ENCODE results near the gene NKRF. TPM values are rescaled to one million over a fixed set of nuclear protein-coding genes. Genes with fewer than 3 reads are reported as not detected.

The NKRF gene
- total and polyA plus RNA-seq, 2 of the 8 experiments (the other 6 are each of a cell fraction or from before 2014, with no cell fraction given), result 3.8 to 11.4 TPM

DNA sequence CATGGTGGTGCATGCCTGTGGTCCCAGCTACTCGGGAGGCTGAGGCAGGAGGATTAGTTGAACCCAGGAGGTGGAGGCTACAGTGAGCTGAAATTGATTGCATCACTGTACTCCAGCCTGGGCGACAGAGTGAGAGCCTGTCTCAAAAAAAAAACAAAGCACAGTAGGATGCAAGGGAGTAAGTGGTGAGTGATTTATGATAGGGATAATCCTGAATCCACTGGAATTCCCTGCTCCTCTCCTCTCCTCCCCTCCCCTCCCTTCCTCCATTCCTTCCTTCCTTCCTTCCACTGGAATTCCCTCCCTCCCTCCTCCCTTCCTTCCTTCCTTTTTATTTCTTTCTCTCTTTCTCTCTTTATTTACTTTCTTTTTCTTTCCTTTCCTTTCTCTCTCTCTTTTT lies 40.9 kb upstream of the NKRF start:
- Histone ChIP-seq H2BK15ac (ENCODE audit: low read length) (no peak overlapping the region), H3K9ac (replicated peaks in 1 of 4; ENCODE audit: extremely low read depth in 1 of 4, low read depth in 3 of 4, low read length in 3 of 4) (no peak overlapping the region), H3K9me3 (ENCODE audit: insufficient read depth in 2 of 2, low read depth in 1 of 2, low read length in 1 of 2) (no peaks in the 10 kb centered on the region), H3K4me2 (ENCODE audit: insufficient read depth in 1 of 2, low read depth in 2 of 2, low read length in 2 of 2) (no peak overlapping the region), H2AK5ac (ENCODE audit: low read depth, low read length) (no peak overlapping the region), H4K5ac (ENCODE audit: insufficient read length, low read depth, low read length) (no peak overlapping the region), H3K79me1 (ENCODE audit: low read depth, low read length) (no peaks in the 10 kb centered on the region), H4K20me1 (replicated peaks in 1 of 2; ENCODE audit: control insufficient read depth in 1 of 2, insufficient read depth in 2 of 2, low read length in 2 of 2) (no peaks in the 10 kb centered on the region), H4K91ac (replicated peaks; ENCODE audit: insufficient read length, low read length) (no peak overlapping the region), H2BK20ac (ENCODE audit: low read length) (no peak overlapping the region), H2BK5ac (ENCODE audit: low read depth, low read length) (no peak overlapping the region), H3K36me3 (ENCODE audit: control insufficient read depth in 2 of 4, insufficient read depth in 4 of 4, low read length in 3 of 4) (0 out of 8 replicates have a peak, but pooled peaks cover 0 to 3% (median 0%) of the 10 kb centered on the region in 4 experiments), H2BK120ac (replicated peaks; ENCODE audit: low read depth, low read length) (no peak overlapping the region), H3K56ac (replicated peaks; ENCODE audit: insufficient read length, low read depth, low read length) (no peak overlapping the region), H3K23ac (ENCODE audit: insufficient read length) (no peak overlapping the region), H3K18ac (ENCODE audit: extremely low read depth, low read length) (no peak overlapping the region), H3K4ac (replicated peaks; ENCODE audit: insufficient read length, low read depth, low read length) (no peak overlapping the region), H3K4me1 (replicated peaks in 1 of 4; ENCODE audit: control insufficient read depth in 3 of 4, insufficient read depth in 4 of 4, low read length in 3 of 4) (no peaks in the 10 kb centered on the region), H2AFZ (ENCODE audit: low read length) (no peak overlapping the region), H3K27ac (ENCODE audit: low read depth, low read length) (no peak overlapping the region), H3K79me2 (ENCODE audit: control insufficient read depth in 1 of 2, insufficient read depth in 2 of 2, low read length in 2 of 2) (no peaks in the 10 kb centered on the region), H3K14ac (ENCODE audit: insufficient read length) (no peak overlapping the region), H2BK12ac (ENCODE audit: low read depth, low read length) (no peak overlapping the region), H3K27me3 (replicated peaks in 1 of 4; ENCODE audit: control insufficient read depth in 3 of 4, extremely low read depth in 1 of 4, insufficient read depth in 3 of 4, low read length in 3 of 4) (no peaks in the 10 kb centered on the region), H3K4me3 (ENCODE audit: extremely low read depth in 1 of 4, insufficient read depth in 2 of 4, low read depth in 3 of 4, low read length in 4 of 4) (no peak overlapping the region), H4K8ac (ENCODE audit: extremely low read depth, insufficient read depth, low read length) (no peak overlapping the region), H3K23me2 (ENCODE audit: low read depth, low read length) (no peaks in the 10 kb centered on the region)
- ChIA-PET CTCF (ENCODE audit: partially characterized antibody) (no interaction called here), POLR2A (ENCODE audit: partially characterized antibody) (no interaction called here)
- DNase-seq (ENCODE audit: low read depth in 1 of 2, low spot score in 2 of 2), result no peak
- TF ChIP-seq TCF12 (IDR thresholded peaks at IDR 0.05; ENCODE audit: low read depth, low read length) (no peak), NANOG (IDR thresholded peaks at IDR 0.05; ENCODE audit: insufficient read depth, low read depth, low read length, poor library complexity, severe bottlenecking) (no peak), HDAC6 (IDR thresholded peaks at IDR 0.05; ENCODE audit: low read depth, low read length) (no peak), SUZ12 (IDR thresholded peaks at IDR 0.05; ENCODE audit: low read length) (no peak), FOSL1 (IDR thresholded peaks at IDR 0.05; ENCODE audit: insufficient read depth, low read depth, low read length) (no peak), CTBP2 (IDR thresholded peaks at IDR 0.05; ENCODE audit: borderline replicate concordance, insufficient read depth, insufficient read length, low read length) (no peak), SAP30 (IDR thresholded peaks at IDR 0.05; ENCODE audit: insufficient read depth, insufficient replicate concordance, low read length) (no peak), HDAC2 (IDR thresholded peaks at IDR 0.05; ENCODE audit: borderline replicate concordance in 1 of 2, low read depth in 2 of 2, low read length in 2 of 2) (no peak), CEBPB (IDR thresholded peaks at IDR 0.05; ENCODE audit: low read depth, low read length) (no peak), SIN3A (conservative IDR thresholded peaks at IDR 0.05 in 1 of 2, IDR thresholded peaks at IDR 0.05 in 1 of 2; ENCODE audit: low read depth in 1 of 2, low read length in 2 of 2) (no peak), SIX5 (IDR thresholded peaks at IDR 0.05; ENCODE audit: low read depth, low read length) (no peak)
- FAIRE-seq, result no peak
- WGBS, 2 experiments (ENCODE audit: extremely low coverage in 1 of 2, insufficient coverage in 1 of 2, insufficient read length in 1 of 2, insufficient replicate concordance in 2 of 2, low coverage in 1 of 2, low lambda C conversion rate in 2 of 2, missing lambda C conversion rate in 1 of 2), result 90% methylated on average over 2 of the region's 2 CpGs; no CpG with 5 or more reads in 1 of the 2 experiments

Measured in H1 (cell line).